Mucosa of gallbladder (tissue), 1 donor: ENCODE data around the gene BASP1. TPM values are rescaled to one million over a fixed set of nuclear protein-coding genes. Genes with fewer than 3 reads are reported as not detected.
A peak's percentile ranks its signal among the peaks of the same experiment; 100 is the strongest.
"Not testable (repeated sequence)": the region's sequence is repeated elsewhere in the genome, so short reads cannot be mapped to it uniquely, and the experiment has no call there.

ENCODE experiments used
- DNase-seq: peaks from one replicate; pipeline ENCODE4 v3.0.0-alpha.2; 2020; ENCODE audit warnings: low spot score
- total RNA-seq: library from RNA; stranded (reverse); gene quantifications from one replicate; pipeline ENCODE4 v1.2.1, GENCODE V29; 2021
- donor health status: DM: no; HTN: no; CAD: no.

The BASP1 gene
- total RNA-seq, 1 donor from 2014 or later, result 40.3 TPM

- not testable (repeated sequence) for DNase-seq
Observed at GRCh38 chr5:17191574-17191973, 25.9 kb upstream of the BASP1 start.

DNA sequence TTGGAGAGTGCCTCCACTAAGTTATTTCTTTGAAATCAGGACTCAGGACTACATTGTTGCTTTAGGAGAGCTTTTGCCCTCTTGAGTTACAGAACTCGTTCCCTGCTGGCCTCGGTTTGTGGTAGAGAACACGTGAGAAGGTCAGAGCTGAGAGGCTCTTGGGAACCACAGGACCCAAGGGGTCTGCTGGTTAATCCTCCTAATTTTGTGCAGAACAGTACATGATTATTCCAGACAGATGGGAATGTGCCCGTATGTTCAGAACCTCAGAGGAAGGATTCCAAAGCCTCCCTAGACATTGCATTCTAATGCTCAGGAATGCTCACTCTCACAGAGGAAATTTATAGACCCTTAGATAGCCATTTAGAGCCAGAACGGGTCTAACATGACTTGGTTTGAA lies 25.2 kb upstream of the BASP1 start:
- no peak for DNase-seq

DNA sequence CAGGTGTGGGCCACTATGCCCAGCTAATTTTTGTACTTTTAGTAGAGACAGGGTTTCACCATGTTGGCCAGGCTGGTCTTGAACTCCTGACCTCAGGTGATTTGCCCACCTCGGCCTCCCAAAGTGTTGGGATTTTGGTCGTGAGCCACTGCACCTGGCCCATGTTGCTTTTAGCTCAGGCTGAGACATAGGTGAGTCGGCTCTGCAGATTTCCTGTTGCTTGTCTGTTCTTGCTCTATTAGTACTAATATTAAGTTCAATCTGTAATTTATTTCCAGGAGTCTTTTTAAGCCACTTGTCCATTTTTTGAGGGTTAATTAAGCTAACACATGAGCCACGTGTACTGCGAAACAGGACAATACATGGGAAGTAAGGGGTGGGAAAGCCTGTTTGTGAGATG lies 21.4 kb upstream of the BASP1 start:
- DNase-seq, result no peak

- no peak for DNase-seq
Observed at GRCh38 chr5:17196697-17197096, 20.7 kb upstream of the BASP1 start.

- no peak for DNase-seq
Observed at GRCh38 chr5:17203329-17204132, 13.9 kb upstream of the BASP1 start.

DNA sequence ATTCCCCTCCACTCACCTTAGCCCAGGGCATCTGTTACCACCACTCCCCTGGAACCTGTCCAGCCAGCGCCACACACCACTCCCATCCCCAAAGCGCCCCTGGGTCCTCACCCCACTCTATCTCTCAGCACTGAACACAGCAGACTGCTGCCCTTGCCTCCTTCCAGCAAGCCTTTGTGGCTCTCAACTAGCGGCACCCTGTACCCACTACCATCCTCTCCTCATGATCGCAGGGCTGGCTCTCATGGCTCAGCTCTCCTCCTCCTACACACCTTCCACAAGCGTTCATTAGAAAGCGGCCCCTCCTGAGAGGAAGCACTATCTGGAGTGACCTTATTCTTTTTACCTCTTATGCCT lies 13.3 kb upstream of the BASP1 start:
- DNase-seq, result no peak

- no peak for DNase-seq
Observed at GRCh38 chr5:17206021-17206420, 11.4 kb upstream of the BASP1 start.

DNA sequence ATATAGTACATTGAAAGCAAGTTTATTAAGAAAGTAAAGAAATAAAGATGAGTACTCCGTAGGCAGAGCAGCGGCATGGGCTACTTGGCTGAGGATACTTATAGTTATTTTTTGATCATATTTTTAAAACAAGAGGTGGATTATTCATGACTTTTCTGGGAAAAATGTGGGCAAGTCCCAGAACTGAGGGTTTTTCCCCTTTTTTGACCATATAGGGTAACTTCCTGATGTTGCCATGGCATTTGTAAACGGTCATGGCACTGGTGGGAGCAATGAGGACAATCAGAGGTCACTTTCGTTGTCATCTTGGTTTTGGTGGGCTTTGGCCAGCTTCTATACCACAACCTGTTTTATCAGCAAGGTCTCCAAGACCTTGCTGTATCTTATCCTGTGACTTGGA lies 5.2 kb upstream of the BASP1 start:
- no peak for DNase-seq

- DNase-seq, result no peak
Observed at GRCh38 chr5:17212996-17213395, 4.4 kb upstream of the BASP1 start.

DNA sequence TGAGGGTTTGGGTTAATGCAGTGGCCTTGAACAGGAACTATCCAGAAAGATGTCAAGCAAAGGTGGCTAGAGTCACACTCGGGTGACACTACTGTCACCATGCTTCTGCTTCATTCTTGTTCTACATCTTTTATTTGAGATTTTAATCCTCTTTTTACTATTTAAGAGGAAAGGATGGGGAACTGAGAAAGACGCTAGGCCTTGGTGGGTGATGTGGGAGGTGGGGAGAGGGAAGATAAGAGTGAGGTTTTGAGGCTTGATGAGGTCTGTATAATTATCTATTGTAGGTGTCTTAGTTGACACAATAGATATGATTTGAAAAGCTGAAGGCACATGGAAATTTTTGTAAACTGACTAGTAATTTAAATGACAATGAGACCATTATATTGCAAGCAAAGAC lies 3.5 kb upstream of the BASP1 start:
- DNase-seq, result no peak

GRCh38 chr5:17214893-17215292 lies 2.5 kb upstream of the BASP1 start:
- DNase-seq, result no peak

DNA sequence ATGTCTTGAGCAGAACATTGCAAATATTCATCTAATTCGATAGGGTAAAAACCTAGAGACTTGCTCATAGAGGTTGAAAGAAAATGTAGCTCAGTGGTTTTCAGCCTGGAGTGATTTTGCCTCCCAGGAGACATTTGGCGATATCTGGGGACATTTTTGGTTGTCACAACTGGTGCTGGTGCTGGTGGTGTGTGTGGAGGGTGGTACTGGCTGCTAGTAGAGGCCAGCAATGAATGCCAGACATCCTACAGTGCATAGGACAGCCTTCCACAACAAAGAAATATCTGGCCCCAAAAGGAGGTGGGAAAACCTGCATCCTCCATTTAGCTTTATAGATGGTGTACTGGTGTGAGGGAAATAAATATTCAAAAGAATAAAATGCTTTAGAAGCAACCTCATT lies 2.1 kb upstream of the BASP1 start:
- DNase-seq, result no peak

DNA sequence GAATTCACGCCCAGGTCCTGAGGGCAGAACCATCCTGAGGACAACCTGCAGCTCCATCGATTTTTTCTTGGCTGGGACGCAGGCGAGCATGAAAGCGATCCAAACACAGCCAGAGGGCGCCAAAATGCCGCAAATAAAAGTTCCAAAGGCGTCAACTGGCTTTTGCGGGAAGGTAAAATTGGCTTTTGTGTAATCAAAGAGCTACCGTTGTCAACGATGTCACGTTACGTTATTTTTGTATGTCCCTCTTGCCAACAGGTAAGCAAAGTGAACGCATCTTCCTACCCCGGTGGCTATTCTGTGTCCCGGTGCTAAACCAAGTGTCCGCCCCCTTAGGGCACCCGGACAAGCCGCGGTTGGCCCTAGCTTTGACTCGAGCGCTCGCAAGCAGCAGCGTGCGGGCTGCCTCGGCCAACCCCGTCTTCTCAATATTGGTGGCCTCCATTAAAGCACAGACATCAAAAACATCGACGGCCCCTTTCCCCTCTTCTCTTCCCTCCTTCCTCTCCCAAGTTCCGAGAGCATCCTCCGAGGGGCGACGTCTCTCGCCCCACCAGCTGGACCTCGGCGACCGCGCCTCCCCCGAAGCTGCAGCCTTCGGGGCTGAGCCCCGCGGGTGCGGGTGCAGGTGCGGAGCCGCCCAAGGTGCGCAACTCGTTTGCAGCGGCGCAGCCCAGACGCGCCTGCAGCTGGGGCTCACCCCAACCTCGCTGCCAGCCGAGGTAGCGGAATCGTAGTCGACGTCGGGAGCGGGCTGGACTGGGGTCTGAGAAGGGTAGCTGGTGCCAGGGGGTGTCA lies 1.1 kb upstream of the BASP1 start:
- DNase-seq, result peak; percentile 87

DNA sequence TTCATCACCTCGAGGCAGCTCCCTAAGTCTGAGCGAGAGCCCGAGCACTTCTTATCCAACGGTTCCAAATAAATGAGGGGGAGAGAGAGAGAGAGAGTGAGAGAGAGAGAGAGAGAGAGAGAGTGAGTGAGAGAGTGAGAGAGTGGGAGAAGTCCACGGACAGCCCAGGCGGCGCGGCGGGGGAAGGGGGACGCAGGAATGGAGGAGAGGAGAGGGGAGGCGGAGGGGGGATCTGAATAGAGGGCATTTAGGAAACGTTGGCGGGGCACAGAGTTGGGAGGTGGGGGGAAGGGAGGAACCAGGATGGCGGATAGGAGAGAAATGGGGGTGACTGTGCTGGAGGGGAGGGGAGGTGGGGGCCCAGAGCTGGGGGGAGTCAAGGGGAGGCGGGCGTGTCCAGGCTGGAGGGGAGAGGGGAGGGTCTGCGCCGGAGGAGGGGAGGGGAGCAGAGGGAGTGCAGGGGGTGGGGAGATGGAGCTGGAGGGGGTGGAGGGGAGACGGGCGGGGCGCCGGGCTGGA lies 398 bp upstream of the BASP1 start:
- DNase-seq, result peak; percentile 26

GRCh38 chr5:17218353-17219005 lies 1.0 kb downstream of the BASP1 start:
- DNase-seq, result peak; percentile 14

GRCh38 chr5:17219006-17219422 lies 1.6 kb downstream of the BASP1 start:
- no peak for DNase-seq

- DNase-seq, result no peak
Observed at GRCh38 chr5:17219469-17219868, 2.0 kb downstream of the BASP1 start.

DNA sequence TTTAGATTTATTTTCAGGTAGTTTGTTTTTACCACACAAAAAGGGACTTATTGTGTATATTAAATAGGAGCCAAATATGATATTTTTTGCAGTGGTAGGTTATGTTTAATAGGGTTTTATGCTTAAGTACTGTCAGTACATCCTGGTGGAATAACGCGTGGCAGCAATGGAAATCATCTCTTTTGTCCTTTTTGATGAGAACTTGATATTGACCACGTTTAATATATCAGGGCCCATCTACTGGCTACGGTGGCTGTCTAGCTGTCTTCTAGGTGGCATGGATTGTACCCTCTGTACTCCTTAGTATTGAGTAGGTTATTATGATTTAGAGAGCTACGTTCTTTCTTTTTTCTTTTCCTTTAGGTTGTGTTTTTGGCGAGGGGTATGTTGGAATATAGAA lies 2.6 kb downstream of the BASP1 start:
- no peak for DNase-seq

DNA sequence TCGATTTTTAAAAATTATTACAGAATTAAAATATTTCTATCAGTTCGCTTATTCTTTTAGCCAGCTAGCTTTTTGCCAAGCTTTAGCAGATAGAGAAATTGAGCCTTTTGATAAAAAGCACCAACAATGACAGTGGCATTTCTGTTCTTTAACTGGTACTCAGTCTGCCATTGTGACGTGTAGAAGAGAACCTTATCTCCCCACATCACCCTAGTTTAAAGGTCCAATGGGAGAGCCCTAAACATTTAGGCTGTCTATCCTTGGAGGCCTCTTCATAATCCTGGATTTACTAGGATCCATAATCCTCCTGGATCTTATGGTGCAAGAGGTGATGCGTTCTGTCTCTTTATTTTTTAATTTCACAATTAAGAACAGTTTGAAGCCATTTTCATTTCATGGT lies 3.0 kb downstream of the BASP1 start:
- no peak for DNase-seq

DNA sequence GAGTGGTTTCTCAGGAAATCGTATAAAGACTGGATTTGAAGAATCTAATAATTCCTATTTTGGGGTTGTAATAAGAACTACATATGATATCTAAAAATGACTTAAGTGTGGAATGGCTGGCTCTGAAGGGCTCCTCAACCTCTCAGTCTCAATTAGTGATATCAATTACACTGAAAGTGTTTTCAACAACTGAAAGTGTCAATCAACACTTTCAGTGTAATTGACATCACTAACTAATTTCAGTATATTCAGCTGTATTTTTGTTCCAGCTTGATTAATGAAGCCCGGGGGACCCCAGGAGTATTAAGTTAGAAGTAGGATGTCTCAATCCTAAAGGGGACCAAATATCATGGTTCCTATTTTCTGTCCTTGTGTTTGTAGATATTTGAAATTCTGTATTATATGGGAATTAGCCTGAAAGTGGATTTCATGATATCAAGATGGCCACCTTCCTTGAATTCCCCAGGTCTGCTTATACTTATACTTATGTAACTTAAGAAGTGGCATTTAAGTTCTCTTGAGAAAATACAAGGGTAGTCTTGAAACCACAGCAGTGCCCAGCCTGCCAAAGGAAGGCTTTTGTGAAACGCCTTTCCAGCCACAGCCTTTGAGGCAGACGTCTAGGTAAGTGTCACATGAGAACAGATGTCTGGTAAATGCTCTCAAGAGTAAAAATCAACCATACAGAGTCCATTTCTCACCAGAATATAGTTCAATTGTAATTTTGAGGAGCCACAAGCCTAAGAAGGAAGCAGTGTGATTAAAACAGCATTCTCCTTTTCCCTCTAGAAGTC lies 4.6 kb downstream of the BASP1 start:
- DNase-seq, result no peak

DNA sequence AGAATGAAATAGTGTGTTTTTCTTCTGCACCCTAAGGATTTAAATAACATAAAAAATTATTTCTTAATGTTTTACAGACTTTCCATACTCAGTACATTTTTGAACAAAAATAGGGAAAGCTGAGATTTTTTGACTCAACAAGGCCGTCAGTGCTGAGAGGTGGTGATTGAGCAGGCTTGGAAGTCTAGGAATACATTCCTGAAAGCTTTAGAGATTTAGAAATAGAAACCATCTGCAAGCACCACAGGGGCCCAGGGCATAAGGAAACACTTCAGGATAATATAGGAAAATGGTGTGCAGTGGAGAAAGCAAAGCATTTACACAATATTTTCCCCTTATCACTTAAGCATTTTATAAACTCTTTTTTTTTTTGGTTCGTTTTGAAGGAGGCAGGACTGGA lies 5.2 kb downstream of the BASP1 start:
- no peak for DNase-seq
